ENCODE data around the gene FUT3.

Gene FUT3

DNA sequence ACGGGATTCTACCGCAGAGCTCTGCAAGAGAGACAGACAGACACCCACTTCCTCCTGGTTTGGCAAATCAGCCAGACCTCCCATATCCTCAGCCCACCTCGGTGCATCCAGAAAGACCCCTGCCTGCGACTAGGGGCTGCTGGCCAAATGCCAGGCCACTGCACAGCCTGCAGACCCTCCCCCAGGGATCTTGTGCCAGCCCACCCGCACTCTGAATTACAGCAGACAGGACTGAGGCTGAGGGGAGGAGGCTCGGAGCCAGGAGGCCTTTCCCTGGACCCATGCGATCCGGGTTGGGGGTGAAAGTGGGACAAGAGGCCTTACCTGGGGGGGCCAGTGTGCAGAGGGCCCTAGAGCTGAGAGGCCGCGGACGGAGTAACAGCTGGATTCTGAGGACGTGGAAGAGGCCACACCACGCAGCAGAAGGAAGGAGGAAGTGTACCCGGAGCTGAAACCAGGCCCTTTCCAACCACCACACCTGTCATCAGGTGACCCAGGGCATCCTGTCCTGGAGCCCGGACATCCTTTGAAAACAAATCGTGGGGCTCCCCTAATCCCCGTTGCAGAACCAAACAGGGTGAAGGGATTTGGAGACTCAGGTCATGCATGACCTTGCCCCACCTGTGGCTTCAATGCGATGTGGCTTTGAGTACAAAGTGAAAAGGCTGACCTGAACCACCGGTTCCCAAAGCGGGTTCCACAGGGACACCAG, 12.7 kb downstream of the FUT3 start:
- no peaks in the 10 kb centered on the region for H3K27me3 ChIP-seq
- no peak for TF ChIP-seq Cebpa-rat (IDR thresholded peaks at IDR 0.05)
- 0 out of 22 replicates have a peak overlapping the region, but pooled peaks of 1 of the 11 experiments have one; percentile 23 for H3K9ac ChIP-seq
- H3K4me2 ChIP-seq: peak overlapping the region; percentile 43 to 81 (median 60)
- H3K36me3 ChIP-seq: no peaks in the 10 kb centered on the region
- peaks cover 19 to 34% (median 27%) of the 10 kb centered on the region in 10 experiments for H3K4me1 ChIP-seq
- no peaks in the 10 kb centered on the region for H4K20me1 ChIP-seq
- H3K9me3 ChIP-seq (replicated peaks in 1 of 11): no peaks in the 10 kb centered on the region
- no peak overlapping the region for H3K27ac ChIP-seq
- no peak overlapping the region for H3K4me3 ChIP-seq

DNA sequence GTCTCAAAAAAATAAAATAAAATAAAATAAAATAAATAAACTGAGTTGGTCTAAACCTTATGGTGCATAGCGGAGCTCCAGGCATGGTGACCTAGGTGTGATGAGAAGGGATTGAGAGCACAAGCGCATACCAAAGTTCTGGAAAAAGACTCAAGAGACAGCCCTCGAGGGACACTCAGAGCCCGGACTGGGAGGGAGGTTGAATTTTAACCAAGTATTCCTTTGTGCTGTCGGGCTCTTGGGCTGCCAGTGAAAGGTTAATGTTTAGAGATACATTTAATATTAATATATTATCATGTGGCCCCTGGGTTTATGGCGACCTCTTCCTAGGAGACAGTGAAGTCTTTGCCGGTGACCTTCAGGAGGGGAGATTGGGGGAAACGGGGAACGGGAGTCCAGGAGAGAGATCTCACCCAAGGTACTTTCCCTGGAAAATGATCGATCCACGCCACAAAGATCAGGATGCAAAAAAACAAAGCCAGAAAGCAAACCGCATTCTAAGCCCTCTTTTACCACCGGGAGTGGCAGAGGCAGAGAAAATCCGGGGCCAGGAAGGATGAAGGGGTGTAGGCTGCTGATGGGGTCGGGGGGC, 13.4 kb downstream of the FUT3 start:
- H3K9me3 ChIP-seq (replicated peaks in 1 of 11): no peaks in the 10 kb centered on the region
- no peaks in the 10 kb centered on the region for H3K36me3 ChIP-seq
- TF ChIP-seq Cebpa-rat (IDR thresholded peaks at IDR 0.05): no peak
- H4K20me1 ChIP-seq: no peaks in the 10 kb centered on the region
- H3K9ac ChIP-seq: no peak overlapping the region
- no peak overlapping the region for H3K27ac ChIP-seq
- H3K27me3 ChIP-seq: no peaks in the 10 kb centered on the region
- no peak overlapping the region for H3K4me3 ChIP-seq
- H3K4me1 ChIP-seq: peaks cover 19 to 34% (median 27%) of the 10 kb centered on the region in 10 experiments
- H3K4me2 ChIP-seq: peak overlapping the region; percentile 43 to 81 (median 60); a peak in 19 of 22 replicates

DNA sequence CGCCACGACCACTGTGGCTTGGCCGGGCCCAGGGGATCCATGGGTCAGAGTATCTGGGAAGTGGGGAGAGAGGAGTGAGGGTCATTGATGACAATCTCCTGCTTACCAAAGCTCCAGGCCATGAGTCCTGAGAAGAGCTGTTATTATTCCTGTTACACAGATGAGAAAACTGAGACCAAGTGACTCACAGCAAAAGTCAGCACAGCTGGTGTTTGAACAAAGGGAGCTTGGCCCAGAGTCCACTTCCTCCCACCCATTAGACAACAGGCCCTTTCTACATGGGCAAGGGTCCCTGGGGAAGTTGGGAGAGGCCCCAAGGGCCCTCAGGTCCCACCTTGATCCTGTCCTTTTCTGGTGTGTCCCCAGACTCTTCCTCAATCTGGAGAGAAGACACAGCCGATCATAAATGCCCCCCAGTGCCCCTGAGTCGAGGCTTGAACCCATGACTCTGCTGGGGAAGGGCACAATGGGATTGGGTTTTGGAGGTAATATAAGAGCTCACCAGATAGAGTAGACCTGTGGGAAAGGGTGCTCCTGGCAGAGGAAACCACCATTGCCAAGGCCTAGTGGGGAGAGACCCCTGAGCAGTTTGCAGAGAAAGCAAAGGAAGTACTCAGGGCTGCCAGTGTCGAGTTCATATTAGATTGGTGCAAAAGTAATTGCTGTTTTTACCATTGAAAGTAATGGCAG, 18.6 kb downstream of the FUT3 start:
- peaks cover 19 to 30% (median 26%) of the 10 kb centered on the region in 10 experiments for H3K4me1 ChIP-seq
- no peaks in the 10 kb centered on the region for H3K9me3 ChIP-seq (replicated peaks in 1 of 11)
- no peaks in the 10 kb centered on the region for H3K36me3 ChIP-seq
- 0 out of 22 replicates have a peak, but pooled peaks cover 0 to 8% (median 0%) of the 10 kb centered on the region in 11 experiments for H3K27me3 ChIP-seq
- peaks cover 0 to 6% (median 0%) of the 10 kb centered on the region in 11 experiments; a peak in 5 of 22 replicates for H4K20me1 ChIP-seq
- H3K4me2 ChIP-seq: no peak overlapping the region
- no peak for TF ChIP-seq Cebpa-rat (IDR thresholded peaks at IDR 0.05)
- no peak overlapping the region for H3K27ac ChIP-seq
- no peak overlapping the region for H3K9ac ChIP-seq
- no peak overlapping the region for H3K4me3 ChIP-seq

DNA sequence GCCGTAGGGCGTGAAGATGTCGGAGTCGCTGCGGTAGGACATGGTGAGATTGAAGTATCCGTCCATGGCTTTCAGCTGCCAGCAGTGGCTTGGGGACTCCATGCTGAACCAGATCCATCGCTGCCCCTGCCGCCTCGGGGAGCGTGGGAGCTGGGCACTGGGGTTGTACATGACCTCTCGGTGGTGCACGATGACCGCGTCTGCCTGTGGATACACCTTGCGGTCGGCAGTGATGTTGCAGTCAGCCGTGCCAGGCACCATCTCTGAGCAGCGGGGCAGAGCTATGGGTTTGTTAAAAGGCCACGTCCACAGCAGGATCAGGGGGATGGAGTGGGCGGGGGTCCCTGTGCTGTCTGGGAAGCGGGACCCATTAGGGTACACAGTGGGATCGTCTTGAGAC, 19.2 kb downstream of the FUT3 start:
- Histone ChIP-seq H4K20me1 (peaks cover 0 to 6% (median 0%) of the 10 kb centered on the region in 11 experiments; a peak in 5 of 22 replicates), H3K36me3 (no peaks in the 10 kb centered on the region), H3K27me3 (0 out of 22 replicates have a peak, but pooled peaks cover 0 to 8% (median 0%) of the 10 kb centered on the region in 11 experiments), H3K4me3 (no peak overlapping the region), H3K4me1 (peaks cover 22 to 33% (median 27%) of the 10 kb centered on the region in 10 experiments), H3K9me3 (replicated peaks in 1 of 11) (no peaks in the 10 kb centered on the region), H3K27ac (no peak overlapping the region), H3K4me2 (no peak overlapping the region), H3K9ac (no peak overlapping the region)
- TF ChIP-seq Cebpa-rat (IDR thresholded peaks at IDR 0.05): no peak

DNA sequence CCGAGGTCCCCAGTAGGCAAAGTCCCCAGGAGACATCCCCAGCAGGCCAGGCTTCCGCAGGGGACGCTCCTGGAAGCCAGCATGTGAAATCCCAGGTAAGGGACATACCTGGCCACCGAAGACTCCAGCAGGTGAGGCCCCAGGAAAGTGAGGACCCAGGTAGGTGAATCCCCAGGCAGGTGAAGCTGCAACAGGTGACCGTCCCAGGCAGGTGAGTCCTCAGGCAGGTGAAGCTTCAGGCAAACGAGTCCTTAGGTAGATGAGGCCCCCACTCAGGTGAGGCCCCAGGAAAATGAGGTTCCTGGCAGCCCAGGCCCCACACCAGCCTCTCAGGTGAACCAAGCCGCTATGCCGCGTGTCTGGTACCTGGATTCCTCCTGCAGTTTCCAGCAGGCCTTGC, 20.1 kb downstream of the FUT3 start:
- Histone ChIP-seq H3K4me3 (no peak overlapping the region), H3K36me3 (no peaks in the 10 kb centered on the region), H3K9me3 (replicated peaks in 1 of 11) (no peaks in the 10 kb centered on the region), H4K20me1 (peaks cover 0 to 6% (median 0%) of the 10 kb centered on the region in 11 experiments; a peak in 5 of 22 replicates), H3K9ac (no peak overlapping the region), H3K27ac (no peak overlapping the region), H3K4me2 (no peak overlapping the region), H3K4me1 (peaks cover 28 to 42% (median 34%) of the 10 kb centered on the region in 10 experiments), H3K27me3 (0 out of 22 replicates have a peak, but pooled peaks cover 0 to 8% (median 0%) of the 10 kb centered on the region in 11 experiments)
- TF ChIP-seq Cebpa-rat (IDR thresholded peaks at IDR 0.05): no peak

DNA sequence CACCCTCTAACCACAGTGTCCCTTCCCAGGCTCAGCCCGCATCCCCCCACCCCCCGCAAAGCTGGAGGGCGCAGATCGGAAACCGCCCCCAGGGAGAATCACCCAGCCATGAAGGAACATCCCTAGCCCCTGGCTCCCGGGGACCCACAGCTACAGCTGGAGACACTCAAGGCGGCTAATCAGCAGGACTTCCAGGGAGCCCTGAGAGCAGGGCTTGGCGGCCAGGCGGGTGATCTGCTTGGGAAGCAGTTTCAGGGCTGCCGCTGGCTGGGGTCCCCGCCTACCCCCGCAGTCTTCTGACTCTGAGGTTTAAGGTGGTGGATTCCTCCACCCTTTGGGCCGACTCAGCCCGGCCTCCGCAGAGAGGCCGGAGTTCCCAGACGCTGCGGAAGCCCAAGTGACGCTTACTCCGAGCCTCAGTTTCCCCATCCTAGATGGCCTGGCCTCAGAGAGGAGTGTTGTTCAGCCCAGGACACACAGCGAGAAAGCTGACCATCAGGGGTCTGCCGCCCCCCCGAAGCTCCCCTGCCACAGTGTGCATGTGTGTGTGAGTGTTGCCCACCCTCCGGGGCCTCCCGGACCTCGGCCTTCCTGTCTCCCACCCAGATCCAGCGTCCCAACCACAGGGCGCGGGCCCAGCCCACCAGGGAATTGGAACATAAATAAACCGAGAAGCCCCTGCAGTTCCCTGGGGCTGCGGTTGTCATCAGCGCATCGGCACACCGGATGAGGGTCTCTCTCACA, 21.5 kb downstream of the FUT3 start:
- no peak for TF ChIP-seq Cebpa-rat (IDR thresholded peaks at IDR 0.05)
- Histone ChIP-seq H3K4me1 (peaks cover 28 to 43% (median 35%) of the 10 kb centered on the region in 10 experiments), H3K4me3 (peak overlapping the region; percentile 57 to 81 (median 70)), H3K27me3 (0 out of 22 replicates have a peak, but pooled peaks cover 0 to 8% (median 0%) of the 10 kb centered on the region in 11 experiments), H3K27ac (peak overlapping the region in 10 of 11 experiments; percentile 86 to 98 (median 92); a peak in 17 of 22 replicates), H3K9me3 (replicated peaks in 1 of 11) (no peaks in the 10 kb centered on the region), H3K36me3 (no peaks in the 10 kb centered on the region), H3K4me2 (peak overlapping the region; percentile 85 to 99 (median 97)), H3K9ac (peak overlapping the region; percentile 84 to 95 (median 90); a peak in 21 of 22 replicates), H4K20me1 (peaks cover 0 to 6% (median 0%) of the 10 kb centered on the region in 11 experiments; a peak in 5 of 22 replicates)

DNA sequence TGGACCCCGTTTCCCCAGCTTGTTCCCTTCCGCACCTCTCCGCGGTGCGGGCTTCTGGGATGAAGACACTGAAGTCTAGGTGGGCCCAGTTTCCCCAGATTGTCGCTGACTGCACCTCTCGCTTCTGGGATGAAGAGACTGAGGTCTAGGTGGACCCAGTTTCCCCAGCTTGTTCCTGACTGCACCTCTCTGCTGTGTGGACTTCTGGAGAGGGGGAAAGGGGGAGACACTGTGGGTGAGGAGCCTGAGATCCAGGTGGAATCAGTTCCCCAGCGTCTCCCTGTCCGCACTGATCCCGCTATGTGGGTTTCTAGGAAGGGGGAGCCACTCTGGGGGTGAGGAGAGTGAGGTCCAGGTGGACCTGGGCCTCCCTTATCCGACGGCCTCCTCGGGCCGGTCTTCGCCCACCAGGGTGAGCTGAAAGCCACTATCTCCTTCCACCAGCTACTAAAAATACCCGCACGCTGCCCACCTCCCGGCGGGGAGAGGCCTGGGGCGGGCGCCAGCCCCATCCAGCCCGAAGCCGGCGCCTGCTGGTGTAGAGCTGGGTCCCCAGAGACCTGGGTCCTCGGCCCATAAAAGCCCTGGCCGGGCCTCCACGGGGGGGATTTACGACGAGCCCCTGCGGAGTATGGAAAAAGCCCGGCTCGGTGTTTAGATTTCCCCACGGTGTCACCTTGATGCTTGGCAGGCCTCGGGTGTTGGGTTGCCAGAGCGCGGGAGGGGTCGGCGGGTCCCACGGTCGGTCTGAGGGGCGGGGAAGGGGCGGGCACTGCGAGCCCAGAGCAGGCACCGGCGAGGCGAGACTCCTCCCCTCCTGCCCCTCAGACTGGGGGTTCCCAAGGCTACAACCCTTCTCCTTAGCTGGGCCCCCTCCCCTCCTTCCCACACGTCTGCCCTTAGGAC, 22.3 kb downstream of the FUT3 start:
- Histone ChIP-seq H3K9ac (peak overlapping the region; percentile 84 to 95 (median 90)), H3K4me1 (peaks cover 28 to 40% (median 35%) of the 10 kb centered on the region in 10 experiments), H4K20me1 (peaks cover 0 to 6% (median 0%) of the 10 kb centered on the region in 11 experiments; a peak in 5 of 22 replicates), H3K4me2 (peak overlapping the region; percentile 85 to 99 (median 97)), H3K36me3 (no peaks in the 10 kb centered on the region), H3K4me3 (peak overlapping the region; percentile 57 to 81 (median 70)), H3K27me3 (0 out of 22 replicates have a peak, but pooled peaks cover 0 to 8% (median 0%) of the 10 kb centered on the region in 11 experiments), H3K27ac (peak overlapping the region; percentile 85 to 98 (median 92)), H3K9me3 (replicated peaks in 1 of 11) (no peaks in the 10 kb centered on the region)
- TF ChIP-seq Cebpa-rat (IDR thresholded peaks at IDR 0.05): no peak
